ENCODE measurements around the gene AFF2. TPM values are rescaled to one million over a fixed set of nuclear protein-coding genes. Genes with fewer than 3 reads are reported as not detected.

Gene AFF2
- total RNA-seq, 1 donor from 2014 or later, result 0.74 TPM

GRCh38 chrX:149010013-149010852 lies 509.8 kb downstream of the AFF2 start:
- intact Hi-C loops (cut with DNase I), result no loop called here
- Histone ChIP-seq H3K36me3 (no peaks in the 10 kb centered on the region), H3K4me3 (no peak overlapping the region), H3K4me1 (no peaks in the 10 kb centered on the region), H3K27me3 (no peaks in the 10 kb centered on the region), H3K27ac (no peak overlapping the region), H3K9me3 (no peaks in the 10 kb centered on the region)
- TF ChIP-seq POLR2A (IDR thresholded peaks at IDR 0.05), result no peak
- TF ChIP-seq CTCF (IDR thresholded peaks at IDR 0.05), result no peak
- TF ChIP-seq POLR2AphosphoS5 (IDR thresholded peaks at IDR 0.05; ENCODE audit: insufficient read depth in 1 of 2, low read depth in 1 of 2), result no peak
- no peak for DNase-seq (ENCODE audit: extremely low spot score in 2 of 2)

GRCh38 chrX:149010853-149011224 lies 510.4 kb downstream of the AFF2 start:
- H3K27me3 ChIP-seq, result no peaks in the 10 kb centered on the region
- no peaks in the 10 kb centered on the region for H3K36me3 ChIP-seq
- DNase-seq (ENCODE audit: extremely low spot score in 2 of 2), result no peak
- TF ChIP-seq POLR2AphosphoS5 (IDR thresholded peaks at IDR 0.05; ENCODE audit: insufficient read depth in 1 of 2, low read depth in 1 of 2) (no peak), POLR2A (IDR thresholded peaks at IDR 0.05) (no peak), CTCF (IDR thresholded peaks at IDR 0.05) (no peak)
- H3K9me3 ChIP-seq, result no peaks in the 10 kb centered on the region
- no peak overlapping the region for H3K4me3 ChIP-seq
- no peaks in the 10 kb centered on the region for H3K4me1 ChIP-seq
- H3K27ac ChIP-seq, result no peak overlapping the region
- intact Hi-C loops (cut with DNase I), result no loop called here

- intact Hi-C loops (cut with DNase I), result no loop called here
- no peaks in the 10 kb centered on the region for H3K36me3 ChIP-seq
- no peaks in the 10 kb centered on the region for H3K4me1 ChIP-seq
- no peaks in the 10 kb centered on the region for H3K9me3 ChIP-seq
- H3K27ac ChIP-seq, result no peak overlapping the region
- no peak overlapping the region for H3K4me3 ChIP-seq
- no peak for DNase-seq (ENCODE audit: extremely low spot score in 2 of 2)
- H3K27me3 ChIP-seq, result no peaks in the 10 kb centered on the region
- TF ChIP-seq POLR2A (IDR thresholded peaks at IDR 0.05), result no peak
- no peak for TF ChIP-seq CTCF (IDR thresholded peaks at IDR 0.05)
- no peak for TF ChIP-seq POLR2AphosphoS5 (IDR thresholded peaks at IDR 0.05; ENCODE audit: insufficient read depth in 1 of 2, low read depth in 1 of 2)
Measured at GRCh38 chrX:149013081-149013480, 512.7 kb downstream of the AFF2 start.

- H3K4me3 ChIP-seq, result no peak overlapping the region
- peaks cover 7% of the 10 kb centered on the region for H3K9me3 ChIP-seq
- no peaks in the 10 kb centered on the region for H3K4me1 ChIP-seq
- intact Hi-C loops (cut with DNase I), result no loop called here
- no peak for DNase-seq (ENCODE audit: extremely low spot score in 2 of 2)
- no peaks in the 10 kb centered on the region for H3K36me3 ChIP-seq
- TF ChIP-seq POLR2A (IDR thresholded peaks at IDR 0.05), result no peak
- TF ChIP-seq CTCF (IDR thresholded peaks at IDR 0.05), result no peak
- TF ChIP-seq POLR2AphosphoS5 (IDR thresholded peaks at IDR 0.05; ENCODE audit: insufficient read depth in 1 of 2, low read depth in 1 of 2), result no peak
- H3K27me3 ChIP-seq, result no peaks in the 10 kb centered on the region
- H3K27ac ChIP-seq, result no peak overlapping the region
Measured at GRCh38 chrX:149021159-149021558, 520.7 kb downstream of the AFF2 start.

- intact Hi-C loops (cut with DNase I), result no loop called here
- no peak overlapping the region for H3K4me3 ChIP-seq
- DNase-seq (ENCODE audit: extremely low spot score in 2 of 2), result no peak
- H3K27me3 ChIP-seq, result no peaks in the 10 kb centered on the region
- H3K36me3 ChIP-seq, result no peaks in the 10 kb centered on the region
- H3K27ac ChIP-seq, result no peak overlapping the region
- H3K4me1 ChIP-seq, result no peaks in the 10 kb centered on the region
- no peak for TF ChIP-seq CTCF (IDR thresholded peaks at IDR 0.05)
- TF ChIP-seq POLR2AphosphoS5 (IDR thresholded peaks at IDR 0.05; ENCODE audit: insufficient read depth in 1 of 2, low read depth in 1 of 2), result no peak
- no peak for TF ChIP-seq POLR2A (IDR thresholded peaks at IDR 0.05)
- H3K9me3 ChIP-seq, result peaks cover 7% of the 10 kb centered on the region
Measured at GRCh38 chrX:149022485-149022884, 522.1 kb downstream of the AFF2 start.
